Mesenchymal stem cell (in vitro differentiated cells and primary cell): ENCODE measurements around the gene VAPB.

Source experiments
- DNase-seq: peaks from one replicate; pipeline ENCODE4 v3.0.0-alpha.2; 2013
- H2AFZ ChIP-seq: one replicate; pipeline ENCODE4 v1.6.1; 2013; ENCODE audit warnings: low read depth, mild to moderate bottlenecking, control low read depth, inconsistent platforms, low read length, moderate library complexity
- H2AK5ac ChIP-seq: 2 replicates; pipeline ENCODE4 v1.6.1; 2013; ENCODE audit warnings: low read length, moderate library complexity, mild to moderate bottlenecking, inconsistent platforms; ENCODE audit not compliant: severe bottlenecking
- H2BK120ac ChIP-seq: one replicate; pipeline ENCODE4 v1.6.1; 2013; ENCODE audit warnings: low read depth, mild to moderate bottlenecking, inconsistent platforms, low read length, moderate library complexity
- H2BK12ac ChIP-seq, 2 experiments: one replicate each; pipeline ENCODE4 v1.6.1; 2013; ENCODE audit warnings: inconsistent platforms in 2 of 2, low read length in 2 of 2, mild to moderate bottlenecking in 2 of 2, moderate library complexity in 2 of 2, control low read depth in 1 of 2
- H2BK15ac ChIP-seq: one replicate; pipeline ENCODE4 v1.6.1; 2013; ENCODE audit warnings: mild to moderate bottlenecking, low read depth, inconsistent platforms; ENCODE audit not compliant: poor library complexity, severe bottlenecking
- H2BK5ac ChIP-seq: 2 replicates; pipeline ENCODE4 v1.6.1; 2013; ENCODE audit warnings: low read depth, mild to moderate bottlenecking, low read length, control low read depth, inconsistent platforms; ENCODE audit not compliant: poor library complexity, severe bottlenecking
- H3K14ac ChIP-seq, 2 experiments: one replicate each; pipeline ENCODE4 v1.6.1; 2013; ENCODE audit warnings: inconsistent platforms in 2 of 2, low read length in 2 of 2, control low read depth in 1 of 2, mild to moderate bottlenecking in 1 of 2, moderate library complexity in 1 of 2
- H3K18ac ChIP-seq, 2 experiments: one replicate each; pipeline ENCODE4 v1.6.1; 2013; ENCODE audit warnings: inconsistent platforms in 2 of 2, low read length in 2 of 2, control low read depth in 1 of 2, low read depth in 1 of 2, mild to moderate bottlenecking in 1 of 2
- H3K23ac ChIP-seq, 2 experiments: one replicate each; pipeline ENCODE4 v1.6.1; 2013; ENCODE audit warnings: inconsistent platforms in 2 of 2, low read length in 2 of 2, mild to moderate bottlenecking in 2 of 2, moderate library complexity in 2 of 2, control low read depth in 1 of 2
- H3K27ac ChIP-seq: 2 replicates; pipeline ENCODE4 v1.5.1; 2013; ENCODE audit warnings: mild to moderate bottlenecking, moderate library complexity, low read length, control low read depth, inconsistent platforms; ENCODE audit not compliant: poor library complexity, severe bottlenecking
- H3K27me3 ChIP-seq, 2 experiments: 2 replicates each; pipeline versions ENCODE4 v1.6.1 to v1.7.0; 2013; ENCODE audit warnings: low read length in 2 of 2, mild to moderate bottlenecking in 2 of 2, moderate library complexity in 2 of 2, control low read depth in 1 of 2, inconsistent platforms in 1 of 2; ENCODE audit not compliant: control insufficient read depth in 1 of 2, insufficient read depth in 1 of 2
- H3K36me3 ChIP-seq, 2 experiments: 2 replicates each; pipeline versions ENCODE4 v1.6.1 to v1.7.0; 2013; ENCODE audit warnings: low read length in 2 of 2, control low read depth in 1 of 2, inconsistent platforms in 1 of 2, low read depth in 1 of 2, mild to moderate bottlenecking in 1 of 2; ENCODE audit not compliant: insufficient read depth in 2 of 2, control insufficient read depth in 1 of 2
- H3K4ac ChIP-seq, 2 experiments: one replicate each; pipeline ENCODE4 v1.6.1; 2013; ENCODE audit warnings: inconsistent platforms in 2 of 2, low read length in 2 of 2, mild to moderate bottlenecking in 2 of 2, moderate library complexity in 2 of 2, control low read depth in 1 of 2, low read depth in 1 of 2
- H3K4me1 ChIP-seq: 2 replicates; pipeline ENCODE4 v1.6.1; 2013; ENCODE audit warnings: low read depth, low read length, control low read depth; ENCODE audit not compliant: control insufficient read depth, insufficient read depth
- H3K4me2 ChIP-seq: 2 replicates; pipeline ENCODE4 v1.6.1; 2013; ENCODE audit warnings: low read length, mild to moderate bottlenecking, inconsistent platforms; ENCODE audit not compliant: poor library complexity, severe bottlenecking
- H3K4me3 ChIP-seq, 2 experiments: 2 replicates each; pipeline versions ENCODE4 v1.5.1 to v1.7.0; 2013; ENCODE audit warnings: low read length in 2 of 2, mild to moderate bottlenecking in 2 of 2, control low read depth in 1 of 2, low read depth in 1 of 2; ENCODE audit not compliant: insufficient read depth in 1 of 2
- H3K79me1 ChIP-seq: replicated peaks from 2 replicates; pipeline ENCODE4 v1.6.1; 2013; ENCODE audit warnings: mild to moderate bottlenecking, control low read depth, low read length, inconsistent platforms; ENCODE audit not compliant: poor library complexity, severe bottlenecking
- H3K9ac ChIP-seq: 2 replicates; pipeline ENCODE4 v1.7.0; 2013; ENCODE audit warnings: mild to moderate bottlenecking, low read length, moderate library complexity
- H3K9me3 ChIP-seq: 2 replicates; pipeline ENCODE4 v1.7.0; 2013; ENCODE audit warnings: mild to moderate bottlenecking, low read length; ENCODE audit not compliant: control insufficient read depth
- H4K8ac ChIP-seq: one replicate; pipeline ENCODE4 v1.6.1; 2013; ENCODE audit warnings: inconsistent platforms, mild to moderate bottlenecking, low read length, moderate library complexity
- H4K91ac ChIP-seq: one replicate; pipeline ENCODE4 v1.6.1; 2013; ENCODE audit warnings: mild to moderate bottlenecking, low read length, inconsistent platforms
- WGBS: methylation state at CpG from one replicate; pipeline ENCODE4 v1.1.7; 2013; ENCODE audit warnings: mixed read lengths; 5-methylcytosine and 5-hydroxymethylcytosine counted together

The VAPB gene

GRCh38 chr20:58461104-58461503, 72.1 kb downstream of the VAPB start:
- DNase-seq, result no peak
- Histone ChIP-seq H2BK120ac (no peak overlapping the region), H3K4me1 (peaks cover 20% of the 10 kb centered on the region), H3K27ac (no peak overlapping the region), H2BK15ac (no peak overlapping the region), H3K27me3 (no peaks in the 10 kb centered on the region), H3K4ac (no peak overlapping the region), H3K9me3 (no peaks in the 10 kb centered on the region), H3K79me1 (peaks cover 2% of the 10 kb centered on the region), H3K14ac (no peak overlapping the region), H2BK12ac (no peak overlapping the region), H3K4me3 (no peak overlapping the region), H3K23ac (no peak overlapping the region), H2AK5ac (no peak overlapping the region), H3K9ac (no peak overlapping the region), H3K18ac (no peak overlapping the region), H2BK5ac (no peak overlapping the region), H3K4me2 (no peak overlapping the region), H3K36me3 (peaks cover 0 to 10% of the 10 kb centered on the region in 2 experiments), H4K91ac (no peak overlapping the region), H4K8ac (no peak overlapping the region), H2AFZ (no peak overlapping the region)
- WGBS, result 98% methylated on average over 25 of the region's 25 CpGs

DNA sequence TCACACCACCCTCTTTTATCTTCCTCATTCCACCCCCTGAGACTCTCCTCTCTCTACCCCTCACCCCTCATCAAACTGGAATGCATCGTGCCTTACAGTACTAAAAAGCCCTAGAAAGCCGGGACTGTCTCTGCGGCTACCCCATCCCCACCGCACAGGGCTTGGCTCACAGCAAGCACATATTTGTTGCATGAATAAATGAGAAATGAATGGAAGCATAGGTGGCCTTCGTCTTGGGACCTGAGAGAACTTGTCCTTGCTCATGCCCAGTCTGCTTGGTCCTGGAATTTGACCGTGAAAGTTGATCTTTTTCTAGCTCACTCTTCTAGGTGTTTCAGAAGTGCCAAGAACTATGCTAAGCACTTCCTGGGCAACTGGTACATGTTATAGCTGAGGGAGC, 72.9 kb downstream of the VAPB start:
- H2AK5ac ChIP-seq, result no peak overlapping the region
- no peak for DNase-seq

GRCh38 chr20:58463256-58463655, 74.2 kb downstream of the VAPB start:
- no peak overlapping the region for H2BK12ac ChIP-seq
- H3K27me3 ChIP-seq, result no peaks in the 10 kb centered on the region
- H3K4me1 ChIP-seq, result peaks cover 12% of the 10 kb centered on the region
- no peak overlapping the region for H2BK15ac ChIP-seq
- peaks cover 0 to 6% of the 10 kb centered on the region in 2 experiments for H3K36me3 ChIP-seq
- H3K79me1 ChIP-seq, result no peaks in the 10 kb centered on the region
- no peak overlapping the region for H3K4me2 ChIP-seq
- no peak overlapping the region for H2AK5ac ChIP-seq
- no peak overlapping the region for H3K23ac ChIP-seq
- H2AFZ ChIP-seq, result no peak overlapping the region
- no peak overlapping the region for H3K14ac ChIP-seq
- WGBS, result 85% methylated on average over 9 of the region's 10 CpGs
- no peak overlapping the region for H4K8ac ChIP-seq
- no peak overlapping the region for H3K9ac ChIP-seq
- H3K27ac ChIP-seq, result no peak overlapping the region
- DNase-seq, result no peak
- no peak overlapping the region for H3K4me3 ChIP-seq
- no peak overlapping the region for H3K4ac ChIP-seq
- H3K18ac ChIP-seq, result no peak overlapping the region
- no peak overlapping the region for H2BK120ac ChIP-seq
- H4K91ac ChIP-seq, result no peak overlapping the region
- no peak overlapping the region for H2BK5ac ChIP-seq
- no peaks in the 10 kb centered on the region for H3K9me3 ChIP-seq

More for the DNA sequence above, 72.9 kb downstream of the VAPB start:
- H3K18ac ChIP-seq, result no peak overlapping the region
- H3K14ac ChIP-seq, result no peak overlapping the region
- H4K8ac ChIP-seq, result no peak overlapping the region
- no peak overlapping the region for H3K4ac ChIP-seq
- H2BK5ac ChIP-seq, result no peak overlapping the region
- H2AFZ ChIP-seq, result no peak overlapping the region
- H3K27me3 ChIP-seq, result no peaks in the 10 kb centered on the region
- H2BK15ac ChIP-seq, result no peak overlapping the region
- H3K9me3 ChIP-seq, result no peaks in the 10 kb centered on the region
- no peak overlapping the region for H2BK120ac ChIP-seq
- no peak overlapping the region for H3K4me3 ChIP-seq
- H4K91ac ChIP-seq, result no peak overlapping the region
- WGBS, result 96% methylated on average over 6 of the region's 6 CpGs
- no peak overlapping the region for H3K23ac ChIP-seq
- no peak overlapping the region for H2BK12ac ChIP-seq
- H3K4me2 ChIP-seq, result no peak overlapping the region
- H3K4me1 ChIP-seq, result peaks cover 19% of the 10 kb centered on the region
- H3K27ac ChIP-seq, result no peak overlapping the region
- no peaks in the 10 kb centered on the region for H3K79me1 ChIP-seq
- H3K36me3 ChIP-seq, result peaks cover 0 to 10% of the 10 kb centered on the region in 2 experiments
- no peak overlapping the region for H3K9ac ChIP-seq

- Histone ChIP-seq H4K91ac (no peak overlapping the region), H3K4me2 (no peak overlapping the region), H3K4me1 (peaks cover 12% of the 10 kb centered on the region), H3K9me3 (no peaks in the 10 kb centered on the region), H2BK5ac (no peak overlapping the region), H2BK12ac (no peak overlapping the region), H3K27ac (no peak overlapping the region), H3K27me3 (no peaks in the 10 kb centered on the region), H3K23ac (no peak overlapping the region), H3K14ac (no peak overlapping the region), H2AFZ (no peak overlapping the region), H2BK120ac (no peak overlapping the region), H2BK15ac (no peak overlapping the region), H3K4me3 (no peak overlapping the region), H3K36me3 (peaks cover 0 to 10% of the 10 kb centered on the region in 2 experiments), H3K18ac (no peak overlapping the region), H2AK5ac (no peak overlapping the region), H4K8ac (no peak overlapping the region), H3K4ac (no peak overlapping the region), H3K9ac (no peak overlapping the region), H3K79me1 (no peaks in the 10 kb centered on the region)
- 83% methylated on average over 8 of the region's 8 CpGs for WGBS
- no peak for DNase-seq
These were observed 75.8 kb downstream of the VAPB start for GRCh38 chr20:58464838-58465237.
